ENCODE measurements around the gene ANKRD35. TPM values are rescaled to one million over a fixed set of nuclear protein-coding genes. Genes with fewer than 3 reads are reported as not detected.

ANKRD35 gene
- total RNA-seq, 1 donor from 2014 or later = 0.58 TPM

- peak; percentile 84 to 94 for DNase-seq (ENCODE audit: low spot score in 2 of 2, unreplicated experiment in 2 of 2)
- Mint-ChIP-seq H3K9me3 (no peaks in the 10 kb centered on the region), H3K36me3 (no peaks in the 10 kb centered on the region), H3K27ac (peak overlapping the region; percentile 96), H3K4me1 (peaks cover 23% of the 10 kb centered on the region), H3K27me3 (ENCODE audit: low read depth) (peaks cover 4% of the 10 kb centered on the region), H3K4me3 (peak overlapping the region; percentile 27)
- TF ChIP-seq CTCF (IDR thresholded peaks at IDR 0.05; ENCODE audit: unreplicated experiment) = peak; percentile 73
Observed at GRCh38 chr1:145891587-145892485, 6.2 kb upstream of the ANKRD35 start.

GRCh38 chr1:145891143-145891542 lies 5.5 kb upstream of the ANKRD35 start:
- no peak for TF ChIP-seq CTCF (IDR thresholded peaks at IDR 0.05; ENCODE audit: unreplicated experiment)
- no peaks in the 10 kb centered on the region for H3K36me3 Mint-ChIP-seq
- H3K27me3 Mint-ChIP-seq (ENCODE audit: low read depth) = peaks cover 4% of the 10 kb centered on the region
- H3K4me1 Mint-ChIP-seq = peaks cover 23% of the 10 kb centered on the region
- H3K4me3 Mint-ChIP-seq = no peak overlapping the region
- H3K27ac Mint-ChIP-seq = peak overlapping the region; percentile 82
- DNase-seq (ENCODE audit: low spot score in 2 of 2, unreplicated experiment in 2 of 2) = no peak
- no peaks in the 10 kb centered on the region for H3K9me3 Mint-ChIP-seq

GRCh38 chr1:145889722-145890121 lies 4.1 kb upstream of the ANKRD35 start:
- DNase-seq (ENCODE audit: low spot score in 2 of 2, unreplicated experiment in 2 of 2) = no peak
- Mint-ChIP-seq H3K27ac (no peak overlapping the region), H3K9me3 (no peaks in the 10 kb centered on the region), H3K27me3 (ENCODE audit: low read depth) (peaks cover 13% of the 10 kb centered on the region), H3K4me1 (peaks cover 30% of the 10 kb centered on the region), H3K4me3 (no peak overlapping the region), H3K36me3 (no peaks in the 10 kb centered on the region)
- TF ChIP-seq CTCF (IDR thresholded peaks at IDR 0.05; ENCODE audit: unreplicated experiment) = no peak

GRCh38 chr1:145887631-145888030 lies 2.0 kb upstream of the ANKRD35 start:
- no peaks in the 10 kb centered on the region for H3K9me3 Mint-ChIP-seq
- DNase-seq (ENCODE audit: low spot score in 2 of 2, unreplicated experiment in 2 of 2) = no peak
- peaks cover 31% of the 10 kb centered on the region for H3K27me3 Mint-ChIP-seq (ENCODE audit: low read depth)
- no peaks in the 10 kb centered on the region for H3K36me3 Mint-ChIP-seq
- H3K27ac Mint-ChIP-seq = no peak overlapping the region
- peaks cover 25% of the 10 kb centered on the region for H3K4me1 Mint-ChIP-seq
- H3K4me3 Mint-ChIP-seq = no peak overlapping the region
- TF ChIP-seq CTCF (IDR thresholded peaks at IDR 0.05; ENCODE audit: unreplicated experiment) = no peak

GRCh38 chr1:145886816-145887215 lies 1.1 kb upstream of the ANKRD35 start:
- no peaks in the 10 kb centered on the region for H3K36me3 Mint-ChIP-seq
- peaks cover 16% of the 10 kb centered on the region for H3K4me1 Mint-ChIP-seq
- H3K4me3 Mint-ChIP-seq = peak overlapping the region; percentile 50
- H3K27ac Mint-ChIP-seq = no peak overlapping the region
- DNase-seq (ENCODE audit: low spot score in 2 of 2, unreplicated experiment in 2 of 2) = no peak
- H3K9me3 Mint-ChIP-seq = no peaks in the 10 kb centered on the region
- TF ChIP-seq CTCF (IDR thresholded peaks at IDR 0.05; ENCODE audit: unreplicated experiment) = no peak
- peaks cover 34% of the 10 kb centered on the region for H3K27me3 Mint-ChIP-seq (ENCODE audit: low read depth)
